GM21717 (cell line): ENCODE results near the gene SDK1.

ENCODE experiments used
- ATAC-seq: cut with Tn5 transposase; IDR thresholded peaks from one replicate; pipeline ENCODE4 v1.9.1; 2021; ENCODE audit warnings: mild to moderate bottlenecking, moderate library complexity; ENCODE audit not compliant: unreplicated experiment

The SDK1 gene

DNA sequence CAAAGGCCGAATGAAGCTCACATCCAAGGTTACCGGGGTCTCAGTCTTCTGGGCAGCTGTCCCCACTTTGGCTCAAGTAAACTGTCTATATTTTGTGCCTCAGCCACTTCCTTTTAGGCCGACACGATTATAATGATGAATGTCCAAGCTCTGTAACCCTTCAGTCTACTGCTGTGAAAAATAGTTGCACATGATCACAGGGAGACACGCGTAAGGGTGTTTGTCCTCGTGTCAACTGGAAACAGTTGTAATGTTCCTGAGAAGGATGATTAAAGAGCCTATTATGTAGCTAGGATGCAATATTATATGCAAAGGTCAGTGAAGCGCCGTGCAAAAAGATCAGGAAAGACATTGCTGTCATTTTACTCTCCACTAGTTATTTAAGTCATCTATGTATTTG, 559.9 kb downstream of the SDK1 start:
- no peak for ATAC-seq

DNA sequence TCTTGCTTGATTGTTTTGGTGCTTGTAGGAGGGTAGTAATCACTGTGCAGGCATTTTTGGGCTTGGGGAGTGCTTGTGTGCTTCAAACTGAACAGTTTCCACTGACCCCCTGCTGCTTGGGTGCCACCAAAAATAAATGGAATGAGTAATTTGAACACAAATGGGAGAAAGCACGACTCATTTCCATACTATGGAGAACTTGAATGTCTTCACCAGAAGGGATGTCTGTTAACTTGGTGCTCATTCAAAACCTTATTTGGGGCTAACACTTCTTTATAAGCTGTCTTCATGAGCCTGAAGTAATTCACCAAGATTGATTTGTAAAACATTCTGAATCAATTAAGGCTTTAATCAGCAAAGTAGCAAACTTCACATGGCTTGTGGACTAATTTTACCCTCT, 560.3 kb downstream of the SDK1 start:
- ATAC-seq = no peak

DNA sequence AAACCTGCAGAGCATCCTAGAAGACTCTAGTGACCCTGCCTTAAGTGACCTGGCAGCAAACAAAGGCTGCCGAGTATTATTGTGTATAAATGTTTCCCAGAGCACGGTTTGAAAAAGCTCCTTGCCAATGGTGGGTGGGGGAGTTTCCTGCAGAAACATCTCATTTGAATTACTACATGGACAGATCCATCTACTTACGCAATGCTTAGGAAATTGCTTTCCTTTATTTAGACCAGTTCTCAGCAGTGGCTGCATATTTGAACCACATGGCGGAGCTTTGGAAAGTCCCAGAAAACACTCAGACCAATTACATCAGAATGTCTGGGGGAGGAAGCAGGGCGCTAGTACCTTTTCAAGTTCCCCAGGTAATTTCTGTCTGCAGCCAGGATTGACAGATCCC, 560.9 kb downstream of the SDK1 start:
- ATAC-seq = no peak

DNA sequence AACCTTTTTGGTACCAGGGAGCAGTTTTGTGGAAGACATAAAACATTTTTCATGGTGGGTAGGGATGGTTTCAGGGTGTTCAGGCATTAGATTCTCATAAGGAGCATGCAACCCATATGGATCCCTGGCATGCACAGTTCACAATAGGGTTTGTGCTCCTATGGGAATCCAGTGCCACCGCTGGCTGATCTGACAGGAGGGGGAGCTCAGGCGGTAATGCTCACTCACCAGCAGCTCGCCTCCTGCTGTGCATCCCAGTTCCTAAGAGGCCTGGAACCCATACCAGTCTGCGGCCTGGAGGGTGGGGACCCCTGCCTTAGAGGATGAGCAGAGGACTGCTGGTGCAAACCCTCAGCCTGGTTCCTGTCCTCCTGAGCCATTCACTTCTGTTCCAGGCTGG, 561.7 kb downstream of the SDK1 start:
- no peak for ATAC-seq

DNA sequence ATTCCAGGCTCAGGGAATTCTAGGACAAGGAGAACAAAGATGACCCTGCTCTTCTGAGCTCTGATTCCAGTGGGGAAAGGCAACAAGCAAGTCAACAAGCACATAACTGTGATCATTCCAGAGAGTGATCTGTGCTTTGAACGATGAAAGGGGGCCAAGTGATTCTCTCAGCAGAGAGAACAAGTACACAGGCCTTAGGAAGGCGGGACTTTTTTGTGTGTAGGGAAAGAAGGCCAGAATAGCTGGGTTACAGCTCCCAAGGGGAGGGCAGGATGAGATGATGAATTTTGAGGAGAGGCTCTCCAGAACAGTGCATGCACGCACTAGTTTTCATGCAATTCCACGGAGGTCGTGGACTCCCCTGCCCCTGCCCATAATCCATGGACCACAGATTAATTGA, 565.2 kb downstream of the SDK1 start:
- no peak for ATAC-seq

DNA sequence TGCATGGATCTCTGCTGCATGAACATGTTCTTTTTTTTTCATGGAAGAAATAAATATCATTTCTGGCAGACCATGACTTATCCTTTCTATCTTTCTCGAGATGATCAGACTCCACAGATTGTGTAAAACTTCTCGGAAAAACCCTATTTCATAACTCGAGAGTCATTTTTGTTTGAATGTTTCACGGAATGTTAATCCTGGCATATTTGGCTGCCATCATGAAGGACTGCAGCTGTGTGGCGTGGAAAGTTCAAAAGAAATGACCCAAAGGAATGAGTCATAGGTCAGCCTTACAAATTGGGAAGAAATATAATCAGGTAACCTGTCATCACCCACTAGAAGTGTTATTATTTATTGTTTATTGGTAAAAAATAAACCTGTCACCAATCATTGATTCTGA, 566.8 kb downstream of the SDK1 start:
- ATAC-seq = no peak

DNA sequence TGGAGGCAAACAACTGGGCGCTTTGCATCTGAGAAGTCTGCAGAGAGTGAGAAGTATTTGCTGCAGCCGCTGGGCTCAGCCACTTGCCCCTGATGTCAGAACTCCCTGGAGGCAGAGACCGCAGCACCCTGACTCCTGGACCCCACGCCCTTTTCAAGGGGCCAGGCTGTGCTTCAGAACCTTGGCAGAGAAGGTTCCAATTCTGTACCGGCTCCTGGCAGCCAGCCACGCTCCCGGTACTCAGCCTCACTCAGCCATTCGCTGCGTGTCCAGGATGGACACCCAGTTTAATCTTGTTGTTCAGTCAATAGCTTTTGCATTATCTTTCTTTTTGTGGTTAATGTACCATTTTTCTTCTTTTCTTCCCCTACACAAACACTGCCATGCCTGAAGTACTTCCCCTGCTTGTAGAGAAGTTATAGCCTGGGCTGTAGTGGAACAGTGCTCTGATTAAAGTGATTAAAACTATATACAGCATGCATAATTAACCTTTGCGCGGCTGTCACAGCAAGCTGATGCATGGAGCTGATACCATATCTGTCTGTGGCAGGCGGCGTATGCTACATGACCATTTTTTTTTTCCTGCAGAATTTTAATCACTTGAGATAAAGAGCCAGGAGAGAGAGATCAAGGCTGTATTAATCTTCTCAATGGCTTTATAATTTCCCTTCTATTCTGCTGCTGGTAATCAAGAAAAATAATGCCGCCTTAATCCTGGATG, 578.5 kb downstream of the SDK1 start:
- ATAC-seq = no peak

DNA sequence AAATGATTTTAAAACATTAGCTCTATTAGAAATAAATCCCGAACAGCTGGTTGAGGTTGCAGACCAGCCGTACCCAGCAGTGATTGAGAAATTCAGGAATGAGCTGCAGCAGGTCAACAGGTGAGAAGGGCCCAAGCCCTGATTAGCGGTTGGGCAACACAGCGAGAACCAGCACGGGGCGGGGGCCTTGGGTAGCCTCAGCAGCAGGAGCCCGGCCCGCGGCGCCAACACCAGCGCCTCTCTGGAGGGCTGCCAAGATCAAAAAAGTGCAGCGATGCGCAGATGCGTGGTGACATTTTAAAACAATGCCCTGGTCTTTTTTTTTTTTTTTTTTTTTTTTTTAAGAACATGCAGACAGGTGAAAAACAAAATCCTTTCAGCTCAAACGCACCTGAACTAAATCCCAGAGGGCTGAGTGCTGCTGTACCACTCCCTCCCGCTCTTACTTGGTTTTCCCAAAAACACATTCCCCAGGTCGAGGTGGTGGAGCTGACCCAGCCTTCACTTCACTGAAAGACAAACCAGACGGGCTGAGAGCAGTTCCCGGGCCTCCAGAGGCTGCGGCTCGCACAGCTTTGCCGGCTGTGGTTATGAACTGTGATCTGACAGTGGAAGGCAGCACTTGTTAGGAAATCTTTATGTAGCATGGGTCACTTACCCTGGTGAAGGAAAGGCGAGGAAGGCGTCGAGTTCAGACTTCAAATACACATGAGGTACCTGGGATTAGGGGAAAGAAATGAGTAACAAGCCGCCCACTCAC, 579.4 kb downstream of the SDK1 start:
- no peak for ATAC-seq

DNA sequence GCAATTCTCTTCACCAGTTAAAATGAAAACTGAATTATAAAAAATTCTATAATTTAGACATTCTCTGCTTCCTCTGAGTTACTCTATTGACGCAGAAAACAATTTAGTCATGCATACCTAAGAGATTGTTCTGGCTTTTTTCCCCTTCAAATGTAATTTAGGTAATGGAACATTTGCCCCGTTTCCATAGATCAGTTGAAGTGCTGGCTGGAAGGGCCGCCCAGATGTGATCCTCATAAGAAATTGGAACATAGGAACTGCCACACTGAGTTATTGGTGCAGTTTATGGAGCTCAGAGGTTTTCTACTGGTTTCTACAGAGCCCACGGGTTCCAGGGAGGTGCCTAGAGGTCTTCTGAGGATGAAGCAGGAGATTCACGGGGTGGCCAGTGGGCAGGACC, 581.7 kb downstream of the SDK1 start:
- ATAC-seq = no peak

DNA sequence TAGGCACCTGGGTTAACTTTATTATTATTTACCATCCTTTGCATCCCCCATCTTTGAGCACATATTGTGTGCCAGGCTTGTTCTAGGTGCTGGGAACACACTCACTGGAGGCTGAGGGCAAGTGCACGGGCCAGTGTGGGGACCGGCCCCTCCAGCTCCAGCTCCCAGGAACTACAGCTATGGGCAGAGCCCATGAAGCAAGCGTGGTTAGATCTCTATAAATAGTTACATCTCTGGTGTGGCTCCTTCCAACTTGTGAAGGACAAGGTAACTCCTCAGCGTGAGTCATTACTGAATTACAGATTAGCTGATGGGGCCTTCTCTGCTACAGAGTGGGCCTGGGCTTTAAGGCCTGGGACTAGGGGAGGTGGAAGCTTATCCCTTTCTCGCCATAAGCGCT, 583.5 kb downstream of the SDK1 start:
- no peak for ATAC-seq

DNA sequence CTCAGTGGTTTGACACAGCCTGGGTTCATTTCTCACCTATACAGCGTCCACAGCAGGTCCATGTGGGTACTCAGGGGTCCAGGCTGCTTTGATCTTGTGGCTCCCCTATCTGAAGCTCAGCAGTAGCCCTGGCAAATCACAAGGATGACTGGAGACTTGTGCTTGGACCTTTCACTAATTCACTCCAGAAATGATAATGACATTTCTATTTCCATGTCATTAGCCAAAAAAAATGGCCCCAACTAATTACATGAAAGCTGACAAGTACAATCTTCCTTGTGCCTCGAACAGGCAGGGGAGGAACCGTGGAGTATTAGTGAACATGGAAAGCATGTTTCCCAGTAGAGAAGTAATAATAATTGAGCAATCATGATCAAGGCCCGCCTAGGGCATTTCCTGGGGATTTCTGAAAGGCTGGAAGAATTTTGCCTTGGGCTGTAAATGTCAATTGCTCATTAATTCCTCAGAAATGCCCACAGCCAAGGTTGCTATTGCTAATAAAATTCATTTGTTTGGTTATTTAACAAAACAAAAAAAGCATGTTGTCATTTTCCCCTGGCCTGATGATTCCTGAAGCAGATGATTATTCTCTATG, 586.1 kb downstream of the SDK1 start:
- ATAC-seq = no peak

DNA sequence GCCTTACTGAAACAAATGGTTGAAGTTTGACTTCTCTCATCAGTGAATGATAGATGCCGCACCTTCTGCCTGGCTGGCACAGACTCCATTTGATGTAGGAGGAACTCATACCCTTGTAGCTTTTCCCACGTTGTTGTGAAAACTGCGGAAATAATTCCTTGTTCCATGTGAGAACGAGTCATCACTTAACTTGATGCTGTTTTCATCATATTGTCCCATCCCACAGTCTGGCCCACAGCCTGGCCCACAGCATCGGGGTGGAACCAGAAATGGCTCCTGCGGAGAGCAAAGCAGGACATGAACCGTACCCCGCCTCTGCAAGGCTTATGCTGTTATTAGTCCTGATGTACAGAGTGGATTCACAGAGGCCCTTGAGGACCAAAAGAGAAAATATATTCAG, 587.0 kb downstream of the SDK1 start:
- no peak for ATAC-seq

DNA sequence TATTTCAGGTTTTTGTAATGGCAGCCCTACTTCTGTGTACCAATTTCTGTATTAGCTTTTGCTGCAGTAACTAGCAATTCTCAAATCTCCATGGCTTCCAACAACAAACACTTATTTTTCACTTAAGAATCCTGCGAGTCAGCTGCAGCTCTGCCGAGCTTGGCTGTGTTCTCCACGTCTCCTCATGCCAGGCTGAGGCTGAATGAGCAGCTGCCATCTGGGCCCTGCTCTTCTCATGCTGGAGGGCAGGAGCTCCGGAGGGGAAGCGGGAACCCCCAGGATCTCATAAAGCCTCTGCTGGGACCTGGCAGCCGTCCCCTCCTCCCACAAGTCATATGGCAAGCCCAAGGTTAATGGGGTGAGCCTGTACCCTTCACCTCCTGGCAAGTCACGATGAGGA, 591.1 kb downstream of the SDK1 start:
- ATAC-seq = no peak

DNA sequence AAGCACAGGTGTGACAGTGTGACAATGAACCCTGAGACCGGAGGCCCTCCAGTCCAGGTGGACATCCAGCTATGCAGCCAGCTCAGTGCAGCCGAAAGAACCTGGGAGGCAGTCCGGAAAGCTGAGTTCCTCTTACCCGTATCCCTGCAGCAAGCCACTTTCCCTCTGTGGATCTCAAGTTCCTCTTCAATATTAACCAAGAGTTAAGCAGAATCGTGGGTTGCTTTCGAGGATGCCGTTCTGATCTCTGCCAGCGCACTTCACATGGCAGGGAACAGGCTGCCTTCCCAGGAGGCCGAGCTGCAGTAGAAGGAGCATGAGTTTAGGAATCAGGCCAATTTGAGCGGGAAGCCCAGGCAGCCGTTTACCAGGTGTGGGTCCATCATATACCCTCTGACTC, 591.6 kb downstream of the SDK1 start:
- ATAC-seq = no peak

DNA sequence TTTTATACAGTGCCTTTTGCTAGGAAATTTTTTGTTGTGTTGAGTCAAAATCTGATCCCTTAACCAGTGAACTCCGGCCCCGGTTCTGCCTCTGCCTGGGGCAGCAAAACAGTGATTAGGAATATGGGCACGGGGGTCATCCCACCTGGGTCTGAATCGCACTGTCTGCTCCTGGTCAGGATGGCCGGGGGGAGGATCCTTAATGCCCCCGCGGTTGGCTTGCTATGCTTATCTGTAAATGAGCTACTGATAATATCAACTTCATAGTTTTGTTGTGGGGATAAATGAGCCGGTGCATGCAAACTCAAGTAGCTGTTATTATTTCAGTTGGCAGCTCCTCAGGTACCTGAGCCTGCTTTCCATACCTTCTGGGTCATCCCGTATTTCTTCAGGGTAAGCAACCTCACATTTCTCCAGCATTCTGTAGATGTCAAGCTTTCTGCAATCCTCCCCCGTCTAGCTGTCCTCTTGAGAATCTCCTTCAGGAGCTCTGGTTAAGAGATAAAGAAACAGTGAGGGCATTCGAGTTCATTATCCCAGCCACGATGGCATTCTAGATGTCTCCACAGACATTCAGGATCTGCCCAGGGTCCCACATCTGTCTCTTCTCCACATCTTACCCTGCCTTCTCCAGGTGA, 592.2 kb downstream of the SDK1 start:
- no peak for ATAC-seq

DNA sequence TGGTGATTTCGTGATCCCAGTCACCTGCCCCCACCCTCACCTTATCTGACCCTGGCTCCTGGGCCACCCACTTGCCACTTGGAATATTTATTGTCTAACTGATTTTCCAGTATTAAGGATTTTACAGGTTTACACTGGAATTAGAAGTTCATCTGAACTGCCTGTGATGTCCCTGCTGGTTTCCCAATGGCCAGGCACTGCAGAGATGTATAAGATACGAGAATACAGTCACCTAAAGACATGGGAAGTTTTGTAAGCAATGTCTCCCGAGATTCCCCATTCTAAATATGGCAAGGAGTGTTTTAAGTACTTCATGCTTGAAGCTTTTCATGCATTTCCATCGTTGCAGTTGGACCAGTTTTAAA, 592.7 kb downstream of the SDK1 start:
- no peak for ATAC-seq

DNA sequence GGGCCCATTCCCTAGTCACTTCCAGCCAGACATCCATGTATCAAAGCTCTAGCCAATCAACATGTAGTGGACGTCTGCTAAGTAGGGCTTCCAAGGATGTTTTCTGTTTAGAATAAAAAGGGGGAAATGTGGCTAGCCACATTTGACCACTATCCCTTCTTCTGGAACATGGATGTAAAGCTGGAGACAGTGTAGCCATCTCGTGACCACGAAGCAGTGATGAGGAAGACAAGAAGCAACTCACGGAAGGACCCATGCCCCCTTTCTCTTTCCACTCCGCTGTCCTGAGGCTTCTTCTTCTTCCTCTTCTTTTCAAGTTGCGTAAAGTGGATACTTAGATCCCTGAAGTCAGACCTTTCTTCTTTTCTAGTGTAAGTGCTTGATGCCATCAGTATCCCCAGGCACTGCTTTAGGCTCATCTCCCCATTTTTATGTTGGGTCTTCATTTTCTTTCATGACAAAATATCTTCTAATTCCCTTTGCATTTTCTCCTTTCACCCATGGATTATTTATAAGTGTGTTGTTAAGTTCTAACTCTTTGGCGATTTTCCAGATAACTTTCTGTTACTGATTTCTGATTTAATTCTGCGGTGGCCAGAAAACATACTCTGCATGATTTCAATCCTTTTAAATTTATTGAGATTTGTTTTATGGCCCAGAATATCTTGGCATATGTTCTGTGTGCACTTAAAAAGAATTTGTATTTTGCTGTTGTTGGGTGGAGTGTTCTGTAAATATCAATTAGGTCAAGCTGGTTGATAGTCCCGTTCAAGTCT, 594.5 kb downstream of the SDK1 start:
- no peak for ATAC-seq

DNA sequence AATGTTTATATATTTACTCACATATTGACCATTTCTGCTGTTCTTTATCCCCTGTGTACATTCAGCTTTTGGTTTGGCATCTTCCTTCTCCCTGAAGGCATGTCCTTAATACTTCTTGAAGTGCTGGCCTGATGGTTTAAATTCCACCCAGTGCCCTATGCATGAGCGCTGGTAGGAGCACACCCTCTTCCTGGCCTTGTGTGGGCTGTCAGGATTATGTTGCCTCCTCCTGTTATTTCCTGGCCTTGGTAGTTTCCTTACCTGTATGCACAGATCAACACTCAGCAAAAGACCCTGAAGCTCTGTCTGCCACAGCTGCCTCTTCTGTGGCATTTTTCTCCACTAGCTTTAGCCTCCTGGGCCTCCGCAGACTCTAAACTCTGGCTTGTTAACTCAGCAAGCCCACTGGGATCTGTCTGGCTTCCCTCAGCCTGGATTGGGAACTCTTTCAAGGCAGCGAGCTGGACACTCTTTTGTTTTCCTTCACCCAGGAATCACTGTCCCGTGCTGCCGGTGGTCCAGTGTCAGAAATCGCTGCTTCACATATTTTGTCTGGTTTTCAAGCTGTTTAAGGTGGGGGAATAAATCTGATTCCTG, 595.2 kb downstream of the SDK1 start:
- ATAC-seq = no peak

DNA sequence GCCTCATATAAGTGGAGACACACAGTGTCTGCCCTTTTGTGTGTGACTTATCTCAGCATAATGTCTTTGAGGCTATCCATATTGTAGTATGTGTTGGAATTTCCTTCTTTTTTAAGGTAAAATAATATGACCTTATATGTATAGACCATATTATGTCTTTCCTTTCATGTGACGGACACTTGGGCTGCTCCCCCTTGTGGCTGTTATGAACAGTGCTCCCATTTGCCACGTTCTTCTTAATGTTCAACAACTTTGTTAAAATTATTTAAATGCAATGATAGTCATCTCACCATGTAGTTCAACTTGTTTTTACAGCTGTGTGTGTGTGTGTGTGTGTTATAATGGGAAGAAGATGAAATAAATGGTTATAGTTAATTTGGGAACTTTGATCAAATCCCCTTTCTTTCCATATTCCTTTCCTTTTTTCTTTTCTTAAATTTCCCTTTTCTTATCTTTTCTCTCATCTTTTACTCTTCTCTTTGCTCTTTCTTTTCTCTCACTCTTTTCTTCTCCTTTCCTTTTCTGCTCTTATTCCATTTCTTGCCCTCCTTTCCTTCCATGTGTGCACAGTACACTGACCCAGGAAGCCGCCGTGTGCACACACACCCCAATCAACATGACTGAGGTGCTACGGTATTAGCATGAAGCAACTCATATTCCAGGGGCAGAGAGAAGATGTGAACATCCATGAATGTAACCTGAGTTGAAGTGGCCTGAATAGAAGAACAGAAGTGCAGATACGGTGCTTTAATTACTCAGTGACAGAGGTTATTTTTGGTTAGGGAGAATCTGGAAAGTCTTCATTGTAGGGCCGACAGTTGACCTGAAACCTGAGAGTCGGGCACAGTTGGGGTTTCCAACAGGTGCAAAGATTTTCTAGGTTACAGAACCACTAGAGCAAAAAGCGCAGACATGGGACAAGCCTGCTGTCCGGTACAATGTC, 596.6 kb downstream of the SDK1 start:
- no peak for ATAC-seq

DNA sequence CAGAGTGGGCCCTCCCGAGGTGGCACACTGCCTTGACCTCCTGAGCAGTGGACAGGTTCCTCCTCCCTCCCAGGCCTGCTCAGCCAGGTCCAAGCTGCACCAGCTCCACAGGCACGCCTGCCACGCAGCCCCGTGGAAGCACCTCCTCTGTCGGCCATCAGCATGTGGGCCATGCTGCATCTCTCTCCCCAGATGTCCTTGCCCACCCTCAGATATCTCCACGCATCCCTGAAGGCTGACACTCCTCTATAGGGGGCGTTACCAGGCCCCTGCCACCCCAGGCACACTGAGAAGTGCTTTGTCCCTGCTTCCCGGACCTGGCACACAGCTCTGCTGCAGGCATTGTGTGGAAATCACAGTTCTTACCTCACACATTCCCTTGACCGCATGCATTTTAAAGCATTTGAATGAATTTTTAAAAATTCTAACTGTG, 598.5 kb downstream of the SDK1 start:
- no peak for ATAC-seq
